ENCODE measurements around the gene VRK1.

Gene VRK1

GRCh38 chr14:96808619-96809406 lies 11.6 kb downstream of the VRK1 start:
- H3K4me3 ChIP-seq = no peak overlapping the region
- H3K9me3 ChIP-seq = no peaks in the 10 kb centered on the region
- no peak for TF ChIP-seq CTCF (IDR thresholded peaks at IDR 0.05)
- no peaks in the 10 kb centered on the region for H3K4me1 ChIP-seq
- H3K27me3 ChIP-seq = no peaks in the 10 kb centered on the region
- H3K27ac ChIP-seq = no peak overlapping the region
- intact Hi-C loops (cut with DNase I; ENCODE audit: low total_unique reads) = no loop called here
- no peak for DNase-seq
- no peaks in the 10 kb centered on the region for H3K36me3 ChIP-seq

GRCh38 chr14:96811265-96811664 lies 14.1 kb downstream of the VRK1 start:
- Histone ChIP-seq H3K36me3 (no peaks in the 10 kb centered on the region), H3K27me3 (no peaks in the 10 kb centered on the region), H3K9me3 (no peaks in the 10 kb centered on the region), H3K4me3 (no peak overlapping the region), H3K27ac (no peak overlapping the region), H3K4me1 (no peaks in the 10 kb centered on the region)
- DNase-seq = no peak
- intact Hi-C loops (cut with DNase I; ENCODE audit: low total_unique reads) = no loop called here
- TF ChIP-seq CTCF (IDR thresholded peaks at IDR 0.05) = no peak

- DNase-seq = no peak
- H3K4me3 ChIP-seq = no peak overlapping the region
- no peak overlapping the region for H3K27ac ChIP-seq
- no peaks in the 10 kb centered on the region for H3K9me3 ChIP-seq
- no peaks in the 10 kb centered on the region for H3K4me1 ChIP-seq
- no peaks in the 10 kb centered on the region for H3K36me3 ChIP-seq
- no peaks in the 10 kb centered on the region for H3K27me3 ChIP-seq
- intact Hi-C loops (cut with DNase I; ENCODE audit: low total_unique reads) = no loop called here
- no peak for TF ChIP-seq CTCF (IDR thresholded peaks at IDR 0.05)
Measured at GRCh38 chr14:96811985-96812667, 14.9 kb downstream of the VRK1 start.

GRCh38 chr14:96816281-96816680 lies 19.1 kb downstream of the VRK1 start:
- intact Hi-C loops (cut with DNase I; ENCODE audit: low total_unique reads) = no loop called here
- Histone ChIP-seq H3K9me3 (no peaks in the 10 kb centered on the region), H3K4me3 (no peak overlapping the region), H3K4me1 (no peaks in the 10 kb centered on the region), H3K27me3 (no peaks in the 10 kb centered on the region), H3K27ac (no peak overlapping the region), H3K36me3 (no peaks in the 10 kb centered on the region)
- DNase-seq = no peak
- TF ChIP-seq CTCF (IDR thresholded peaks at IDR 0.05) = no peak

GRCh38 chr14:96817750-96818666 lies 20.8 kb downstream of the VRK1 start:
- Histone ChIP-seq H3K9me3 (no peaks in the 10 kb centered on the region), H3K27me3 (no peaks in the 10 kb centered on the region), H3K36me3 (no peaks in the 10 kb centered on the region), H3K27ac (no peak overlapping the region), H3K4me3 (no peak overlapping the region), H3K4me1 (no peaks in the 10 kb centered on the region)
- intact Hi-C loops (cut with DNase I; ENCODE audit: low total_unique reads) = no loop called here
- no peak for DNase-seq
- no peak for TF ChIP-seq CTCF (IDR thresholded peaks at IDR 0.05)
